Neural progenitor cell (in vitro differentiated cells): Measurements from ENCODE around the gene KCNJ10.

Experiments used
- CTCF ChIP-seq: fragments of 200-600 bp; sonication (generic); IDR thresholded peaks from 2 replicates; pipeline ENCODE4 v1.5.1; 2017; ENCODE audit warnings: antibody characterized with exemption, mild to moderate bottlenecking
- EZH2phosphoT487 ChIP-seq: fragments of 200-600 bp; sonication (generic); IDR thresholded peaks from 2 replicates; pipeline ENCODE4 v1.6.1; 2017; ENCODE audit warnings: antibody characterized with exemption

GRCh38 chr1:160099716-160100375, 29.9 kb upstream of the KCNJ10 start:
- TF ChIP-seq CTCF (no peak), EZH2phosphoT487 (no peak)
